Astrocyte of the cerebellum (primary cell): ENCODE measurements around the gene SNX33.
"Not testable (repeated sequence)": the region's sequence is repeated elsewhere in the genome, so short reads cannot be mapped to it uniquely, and the experiment has no call there.

Experiments
- DNase-seq: peaks from one replicate; pipeline ENCODE4 v3.0.0-alpha.2; 2011; ENCODE audit warnings: low read depth
- H3K4me3 ChIP-seq: 2 replicates; pipeline ENCODE4 v1.5.1; 2011; ENCODE audit warnings: mild to moderate bottlenecking, low read depth, low read length, moderate library complexity
- CTCF ChIP-seq: IDR thresholded peaks from 2 replicates; pipeline ENCODE4 v1.5.1; 2012; ENCODE audit warnings: low read length, low read depth, moderate library complexity, mild to moderate bottlenecking; ENCODE audit errors: missing control alignments
- in situ Hi-C: cut with HindIII; loops from 2 replicates; pipeline ENCODE4 v1.10.0; 2017; ENCODE audit warnings: low sequenced_read_pairs

The SNX33 gene

GRCh38 chr15:75704618-75705017 is 56.9 kb downstream of the SNX33 start:
- no peak for DNase-seq
- TF ChIP-seq CTCF, result no peak
- H3K4me3 ChIP-seq, result no peak overlapping the region
- in situ Hi-C loops, result no loop called here

- in situ Hi-C loops, DNase-seq: not testable (repeated sequence)
Observed at GRCh38 chr15:75705375-75705774, 57.7 kb downstream of the SNX33 start.

GRCh38 chr15:75705854-75706681 is 58.4 kb downstream of the SNX33 start:
- no peak for TF ChIP-seq CTCF
- in situ Hi-C loops, result no loop called here
- no peak for DNase-seq
- H3K4me3 ChIP-seq, result no peak overlapping the region

More at GRCh38 chr15:75705375-75705774, 57.7 kb downstream of the SNX33 start:
- not testable (repeated sequence) for H3K4me3 ChIP-seq

GRCh38 chr15:75706682-75706954 is 58.9 kb downstream of the SNX33 start:
- H3K4me3 ChIP-seq, result no peak overlapping the region
- no peak for DNase-seq
- in situ Hi-C loops, result no loop called here
- TF ChIP-seq CTCF, result no peak

GRCh38 chr15:75709458-75709857 is 61.7 kb downstream of the SNX33 start:
- H3K4me3 ChIP-seq, DNase-seq, in situ Hi-C loops: not testable (repeated sequence)

- DNase-seq, H3K4me3 ChIP-seq, in situ Hi-C loops: not testable (repeated sequence)
Observed at GRCh38 chr15:75710874-75711273, 63.2 kb downstream of the SNX33 start.

GRCh38 chr15:75711495-75711894 is 63.8 kb downstream of the SNX33 start:
- DNase-seq, in situ Hi-C loops: not testable (repeated sequence)
- peak overlapping the region; percentile 65 for H3K4me3 ChIP-seq
